Body of pancreas (tissue), 4 donors: ENCODE results near the gene ANKRD44.

Experiments used
- POLR2A ChIP-seq, 3 donors: fragments of 450-650 bp; IDR thresholded peaks; one replicate each; pipeline ENCODE4 v1.6.1; 2016; ENCODE audit warnings: antibody characterized with exemption in 3 of 3, mild to moderate bottlenecking in 2 of 3
- TF ChIP-seq, protein P1 (sequence below), 7 experiments: fragments of 450-650 bp in 4 of 7; fragments of 200-600 bp in 3 of 7; sonication (generic) in 3 of 7; IDR thresholded peaks; one replicate each; pipeline ENCODE4 v1.5.1; 2016 to 2019; ENCODE audit warnings: antibody characterized with exemption in 7 of 7

GRCh38 chr2:197071790-197072436 is 238.7 kb downstream of the ANKRD44 start:
- TF ChIP-seq, protein P1, sequence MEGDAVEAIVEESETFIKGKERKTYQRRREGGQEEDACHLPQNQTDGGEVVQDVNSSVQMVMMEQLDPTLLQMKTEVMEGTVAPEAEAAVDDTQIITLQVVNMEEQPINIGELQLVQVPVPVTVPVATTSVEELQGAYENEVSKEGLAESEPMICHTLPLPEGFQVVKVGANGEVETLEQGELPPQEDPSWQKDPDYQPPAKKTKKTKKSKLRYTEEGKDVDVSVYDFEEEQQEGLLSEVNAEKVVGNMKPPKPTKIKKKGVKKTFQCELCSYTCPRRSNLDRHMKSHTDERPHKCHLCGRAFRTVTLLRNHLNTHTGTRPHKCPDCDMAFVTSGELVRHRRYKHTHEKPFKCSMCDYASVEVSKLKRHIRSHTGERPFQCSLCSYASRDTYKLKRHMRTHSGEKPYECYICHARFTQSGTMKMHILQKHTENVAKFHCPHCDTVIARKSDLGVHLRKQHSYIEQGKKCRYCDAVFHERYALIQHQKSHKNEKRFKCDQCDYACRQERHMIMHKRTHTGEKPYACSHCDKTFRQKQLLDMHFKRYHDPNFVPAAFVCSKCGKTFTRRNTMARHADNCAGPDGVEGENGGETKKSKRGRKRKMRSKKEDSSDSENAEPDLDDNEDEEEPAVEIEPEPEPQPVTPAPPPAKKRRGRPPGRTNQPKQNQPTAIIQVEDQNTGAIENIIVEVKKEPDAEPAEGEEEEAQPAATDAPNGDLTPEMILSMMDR (IDR thresholded peaks at IDR 0.05) = no peak
- TF ChIP-seq POLR2A (IDR thresholded peaks at IDR 0.05) = no peak
